ENCODE measurements around the gene PLEK.
"Not testable (repeated sequence)": the region's sequence is repeated elsewhere in the genome, so short reads cannot be mapped to it uniquely, and the experiment has no call there.

PLEK gene, protein sequence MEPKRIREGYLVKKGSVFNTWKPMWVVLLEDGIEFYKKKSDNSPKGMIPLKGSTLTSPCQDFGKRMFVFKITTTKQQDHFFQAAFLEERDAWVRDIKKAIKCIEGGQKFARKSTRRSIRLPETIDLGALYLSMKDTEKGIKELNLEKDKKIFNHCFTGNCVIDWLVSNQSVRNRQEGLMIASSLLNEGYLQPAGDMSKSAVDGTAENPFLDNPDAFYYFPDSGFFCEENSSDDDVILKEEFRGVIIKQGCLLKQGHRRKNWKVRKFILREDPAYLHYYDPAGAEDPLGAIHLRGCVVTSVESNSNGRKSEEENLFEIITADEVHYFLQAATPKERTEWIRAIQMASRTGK
- total RNA-seq: 4.2 to 13.5 reads per million in 2 donors

DNA sequence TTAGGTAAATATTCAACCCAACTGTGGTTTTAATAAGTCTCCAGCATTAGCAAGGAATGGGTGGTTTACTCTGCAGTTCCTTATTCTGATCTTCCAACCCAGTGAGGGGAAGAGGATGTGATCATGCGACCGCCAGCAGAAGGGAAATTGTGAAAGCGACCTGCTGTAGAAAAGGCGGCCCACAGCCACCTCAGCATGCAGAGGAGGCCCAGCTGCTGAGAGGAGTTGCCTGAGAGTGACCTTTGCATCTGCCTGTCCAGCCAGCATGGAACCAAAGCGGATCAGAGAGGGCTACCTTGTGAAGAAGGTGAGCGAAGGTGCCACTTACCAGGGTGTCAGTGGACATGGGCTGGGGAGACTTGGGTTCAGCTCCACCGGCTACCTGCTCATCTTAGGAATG, at the start of gene PLEK:
TSS of gene PLEK (plus strand) at position 196 of the 400 bp plus-strand sequence. CDS start at position 266, 70 bp downstream.
- DNase-seq: no peak

DNA sequence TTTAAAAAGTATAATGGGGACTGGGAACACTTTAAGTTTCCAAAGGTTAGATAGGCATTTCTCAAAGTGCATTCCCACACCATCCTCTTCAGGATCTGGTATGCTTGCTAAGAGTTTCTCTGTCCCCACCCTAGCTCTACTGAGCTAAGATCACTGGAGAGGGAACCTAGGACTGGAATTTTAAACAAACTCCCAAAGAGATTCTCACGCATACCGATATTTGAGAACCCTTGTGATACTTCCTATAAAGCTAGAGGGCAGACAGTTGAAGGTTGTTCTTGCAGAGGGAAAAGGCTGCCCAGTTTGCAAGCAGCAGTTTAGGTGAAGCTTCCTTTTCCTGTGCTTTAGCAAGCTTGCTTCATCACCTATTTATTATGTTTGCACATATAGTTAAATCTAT, 49.0 kb upstream of the PLEK start:
- no peak for DNase-seq

DNA sequence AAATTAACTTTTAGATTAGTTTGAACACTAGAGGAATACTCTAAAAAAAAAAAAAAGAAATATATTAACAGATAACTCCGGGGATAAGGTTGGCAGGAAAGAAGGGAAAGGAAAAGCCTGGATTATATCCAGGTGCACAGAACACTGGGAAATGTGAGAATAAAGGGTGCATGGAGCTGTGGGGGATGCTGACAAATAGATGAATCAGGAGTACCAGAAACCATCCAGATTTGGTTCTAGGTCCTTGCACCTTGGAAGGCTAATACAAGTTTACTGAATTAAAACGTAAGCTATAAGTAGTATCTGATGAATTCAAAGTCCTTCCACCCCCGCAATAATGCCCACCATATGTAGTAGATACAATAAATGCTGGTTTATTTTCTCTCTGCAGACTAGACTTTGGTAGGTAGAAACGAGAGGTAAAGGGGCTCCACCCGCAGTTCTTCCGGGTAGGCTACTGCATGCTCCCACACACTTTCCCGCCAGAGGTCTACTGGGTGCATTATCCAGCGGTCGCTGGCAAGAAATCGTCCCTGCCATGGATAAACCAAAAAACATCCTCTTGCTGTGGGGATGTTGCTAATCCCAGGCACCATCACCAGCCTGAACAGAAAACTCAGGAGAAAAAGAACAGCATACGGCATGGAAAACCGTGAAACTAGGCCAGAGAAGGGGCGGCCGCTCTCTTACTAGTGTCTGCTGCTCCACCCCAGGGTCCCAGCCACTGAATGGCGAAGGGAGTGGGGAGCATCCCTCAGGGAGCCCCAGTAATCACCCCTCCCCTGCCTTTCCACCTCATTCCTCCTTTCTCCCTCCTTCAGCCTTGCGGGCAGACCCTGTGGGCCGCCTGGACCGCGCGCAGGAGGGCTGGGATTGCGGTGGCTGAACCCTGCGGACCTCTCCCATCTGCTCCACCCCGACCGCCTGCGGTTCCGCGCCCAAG, 46.8 kb upstream of the PLEK start:
- no peak for DNase-seq

DNA sequence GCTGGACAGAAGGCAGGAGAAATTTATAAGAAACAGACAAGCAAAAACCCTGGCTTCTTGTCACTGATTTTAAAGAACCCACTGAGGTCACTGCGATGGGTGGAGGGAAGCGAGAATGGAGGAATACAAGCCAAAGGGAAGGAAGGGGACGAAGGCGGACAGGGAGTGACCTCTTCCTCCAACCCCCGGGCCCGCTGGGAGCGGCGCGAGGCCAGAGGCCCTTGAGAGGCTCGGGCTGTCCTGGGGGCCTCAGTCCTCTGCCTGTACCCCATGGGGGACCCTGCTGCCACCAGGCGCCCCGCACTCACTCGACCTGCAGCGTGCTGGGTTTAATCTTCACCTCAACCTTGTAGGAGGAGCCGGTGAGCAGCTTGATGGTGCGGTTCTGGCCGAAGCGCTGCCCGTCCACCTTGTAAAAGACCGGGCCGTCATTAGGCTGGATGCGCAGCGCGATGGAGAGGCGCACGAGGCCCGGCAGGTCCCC, 46.1 kb upstream of the PLEK start:
- DNase-seq: no peak

DNA sequence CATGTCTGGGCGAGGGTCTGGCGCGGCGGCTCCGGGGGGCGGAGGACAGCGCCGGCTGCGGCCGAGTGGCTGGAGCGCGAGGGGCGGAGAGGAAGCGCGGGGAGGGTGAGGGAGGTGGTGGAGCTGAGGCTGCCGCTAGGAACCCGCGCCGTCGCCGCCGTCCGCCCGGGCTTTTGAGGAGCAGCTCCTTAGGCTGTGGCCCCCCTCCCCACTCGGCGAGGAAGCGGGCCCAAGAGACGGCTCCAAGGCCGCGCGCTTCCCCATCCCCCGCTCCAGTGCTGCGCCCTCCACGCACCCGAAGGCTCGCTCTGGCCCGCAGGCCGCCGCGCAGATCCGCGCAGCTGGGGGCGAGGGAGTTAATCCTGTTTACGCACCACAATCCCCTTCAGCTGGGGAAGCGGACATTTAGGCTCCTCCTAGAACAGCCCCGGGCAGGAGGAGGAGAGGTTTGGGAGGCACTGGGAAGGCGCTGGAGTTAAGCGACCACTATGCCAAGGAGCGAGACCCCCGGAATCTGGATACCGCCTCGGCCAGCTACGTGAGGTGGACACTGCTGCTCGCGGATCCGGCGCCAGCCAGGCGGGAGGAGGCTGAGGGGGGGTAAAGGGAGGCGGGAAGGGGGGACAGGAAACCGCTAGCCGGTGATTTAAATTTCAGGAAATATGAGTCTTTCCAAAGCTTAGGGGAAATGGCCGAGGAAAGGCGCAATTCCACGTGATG, 45.5 kb upstream of the PLEK start, which contains the start of gene CNRIP1:
TSS of gene CNRIP1 (minus strand) at position 552 of the 720 bp plus-strand sequence. CDS start at position 3, 549 bp downstream.
- DNase-seq: no peak

DNA sequence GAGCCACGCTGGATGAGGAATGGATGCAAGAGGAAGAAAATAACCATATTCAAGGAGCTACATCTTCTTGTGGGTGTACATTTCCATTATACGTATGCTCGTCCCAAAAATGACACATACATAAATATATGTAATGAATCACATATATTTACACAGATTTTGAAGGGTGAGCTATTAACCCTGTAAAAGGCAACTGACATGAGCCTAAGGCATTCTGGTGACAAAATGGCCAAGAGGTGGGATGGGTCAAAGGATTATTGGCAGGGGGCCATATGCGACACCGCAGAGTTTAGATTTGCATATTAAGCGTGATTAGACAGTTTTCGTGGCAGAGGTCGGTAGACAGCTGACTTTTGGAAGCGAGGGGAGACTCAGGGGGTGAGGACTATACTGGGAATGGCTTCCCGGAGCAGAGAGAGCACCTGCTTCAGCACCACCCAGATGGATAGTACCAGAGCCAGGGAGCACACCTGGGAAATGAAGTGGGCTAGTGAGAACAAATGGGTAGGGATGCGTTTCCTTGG, 44.9 kb upstream of the PLEK start:
- DNase-seq: no peak

DNA sequence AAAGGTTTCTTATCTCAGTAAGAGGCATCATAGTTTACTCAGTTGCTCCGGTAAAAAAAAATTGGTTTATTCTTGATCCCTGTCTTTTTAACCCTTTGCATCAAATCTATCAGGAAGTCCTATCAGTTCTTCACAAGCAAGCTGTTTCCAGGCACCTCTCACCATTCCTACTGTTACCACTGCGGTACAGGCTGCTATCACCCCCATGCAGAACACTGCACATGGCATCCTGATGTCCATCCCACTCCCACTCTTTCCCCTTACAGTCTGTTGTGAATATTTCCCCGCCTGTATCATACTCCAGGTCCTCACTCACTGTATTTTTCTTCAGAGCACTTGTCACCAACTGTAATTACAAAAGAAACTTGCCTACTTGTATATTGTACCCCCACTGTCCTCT, 40.0 kb upstream of the PLEK start:
- DNase-seq: no peak

DNA sequence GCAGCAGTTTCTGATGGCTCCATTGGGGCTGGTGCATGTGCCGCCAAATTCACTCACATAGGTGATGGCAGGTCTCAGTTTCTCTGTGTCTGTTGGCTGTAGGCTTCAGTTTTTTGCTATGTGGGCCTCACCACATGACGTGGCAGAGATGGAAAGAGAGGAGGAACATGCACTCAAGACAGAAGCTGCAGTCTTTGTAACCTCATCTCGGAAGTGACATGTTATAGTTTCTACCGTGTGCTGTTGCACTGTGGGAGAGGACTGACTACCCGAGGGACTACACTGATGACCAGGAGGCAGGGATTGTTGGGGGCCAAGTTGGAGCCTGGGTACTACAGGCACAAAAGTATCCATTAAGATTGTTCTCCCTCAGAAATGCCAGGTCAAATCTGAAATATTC, 36.2 kb upstream of the PLEK start:
- no peak for DNase-seq

DNA sequence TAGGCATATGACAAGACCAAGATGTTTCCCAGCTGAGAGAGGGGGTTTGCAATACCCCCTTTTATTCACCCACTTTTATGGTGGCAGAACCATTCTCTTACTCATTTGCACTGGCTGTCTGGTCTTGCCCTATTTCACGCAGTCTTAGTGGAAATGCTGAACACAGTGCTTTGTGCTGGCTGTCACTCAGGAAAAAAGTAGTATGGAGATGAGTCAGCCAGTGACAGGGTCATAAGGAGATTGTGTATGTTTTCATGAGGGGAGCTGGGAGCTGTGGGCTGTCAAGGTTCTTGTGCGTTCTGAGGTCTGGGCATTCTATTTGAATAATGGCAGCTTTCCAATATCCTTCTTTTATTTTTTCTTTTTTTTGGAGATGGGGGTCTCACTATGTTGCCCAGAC, 34.4 kb upstream of the PLEK start:
- DNase-seq: no peak

DNA sequence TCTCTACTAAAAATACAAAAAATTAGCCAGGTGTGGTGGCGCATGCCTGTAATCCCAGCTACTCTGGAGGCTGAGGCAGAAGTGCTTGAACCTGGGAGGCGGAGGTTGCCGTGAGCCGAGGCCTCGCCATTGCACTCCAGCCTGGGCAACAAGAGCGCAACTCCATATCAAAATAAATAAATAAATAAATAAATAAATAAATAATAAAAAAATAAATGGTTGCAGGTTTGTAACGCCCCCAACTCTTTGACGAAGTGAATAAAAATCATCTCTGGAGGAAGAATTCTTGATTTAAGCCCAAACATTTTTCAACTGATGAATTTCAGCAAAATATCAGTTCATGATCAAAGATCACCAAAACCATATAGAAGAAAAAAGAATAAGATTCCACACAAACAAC, 32.1 kb upstream of the PLEK start:
- no peak for DNase-seq

DNA sequence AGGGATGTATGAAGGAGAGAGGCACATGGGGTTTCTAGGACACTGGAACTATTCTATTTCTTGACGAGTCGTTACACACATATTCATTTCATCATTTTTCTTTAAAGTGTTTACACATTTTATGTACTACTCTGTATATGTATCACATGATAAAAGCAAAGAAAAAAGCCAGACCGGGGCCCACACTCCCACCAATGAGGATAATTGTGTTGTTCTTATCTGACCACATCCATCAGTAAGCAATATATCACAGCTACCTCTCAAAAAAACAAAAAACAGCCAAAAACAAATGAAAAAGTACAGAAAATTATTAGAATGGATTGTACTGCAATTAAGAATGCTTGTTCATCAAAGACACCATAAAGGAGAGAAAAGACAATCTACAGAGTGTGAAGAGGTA, 31.2 kb upstream of the PLEK start:
- DNase-seq: no peak

DNA sequence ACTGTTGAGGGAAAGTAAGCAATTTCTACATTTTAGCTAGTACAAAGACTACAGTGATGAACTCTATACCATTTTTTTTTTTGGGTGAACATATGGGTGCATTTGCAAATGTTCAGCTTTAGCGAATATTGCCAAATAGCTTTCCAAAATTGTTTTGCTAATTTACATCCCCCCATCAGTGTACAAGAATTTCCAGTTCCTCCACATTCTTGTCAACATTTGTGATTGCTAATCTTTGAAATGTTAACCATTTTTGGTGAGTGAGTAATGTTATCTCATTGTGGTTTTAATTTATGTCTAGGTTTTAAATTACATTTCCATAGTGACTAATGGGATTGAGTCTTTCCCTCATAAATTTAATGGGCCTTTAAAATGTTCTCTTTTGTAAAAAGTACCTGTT, 28.9 kb upstream of the PLEK start:
- DNase-seq: no peak

DNA sequence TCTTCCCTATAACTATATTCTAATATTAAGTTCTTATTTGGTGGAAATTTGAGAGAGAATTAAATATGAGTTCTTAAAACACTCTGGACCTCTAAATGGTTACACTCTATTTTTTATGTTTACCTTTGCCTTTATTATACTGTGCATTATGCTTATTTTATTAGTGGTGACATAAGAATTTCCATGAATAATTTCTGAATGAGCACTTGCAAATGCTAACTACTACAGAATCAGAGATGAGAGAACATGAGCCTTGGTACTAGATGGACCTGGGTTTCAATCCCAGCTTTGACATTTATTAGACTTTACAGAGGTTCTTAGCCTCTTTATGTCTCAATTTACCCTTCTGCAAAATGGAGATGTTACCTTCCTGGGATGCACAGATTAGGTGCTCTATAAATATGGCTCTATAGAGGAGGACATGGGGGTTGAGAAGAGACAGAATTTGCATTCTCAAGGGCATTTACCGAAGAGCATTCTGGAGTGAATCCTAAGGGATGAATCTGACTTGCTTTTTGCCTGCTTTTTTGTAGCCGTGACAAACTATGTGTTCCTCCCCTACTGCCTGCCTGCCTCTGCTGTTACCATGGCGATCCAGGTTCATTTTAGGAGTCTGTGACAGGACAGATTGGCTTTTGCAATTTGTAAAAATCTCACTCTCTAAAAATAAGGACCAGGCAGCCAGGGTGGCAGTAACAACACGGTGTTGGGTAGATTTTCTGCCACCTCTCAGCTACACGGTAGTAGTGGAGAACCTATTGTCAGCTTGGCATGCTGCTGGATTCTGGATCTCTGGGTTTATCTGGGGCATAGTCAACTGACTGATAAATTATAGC, 24.6 kb upstream of the PLEK start:
- no peak for DNase-seq

DNA sequence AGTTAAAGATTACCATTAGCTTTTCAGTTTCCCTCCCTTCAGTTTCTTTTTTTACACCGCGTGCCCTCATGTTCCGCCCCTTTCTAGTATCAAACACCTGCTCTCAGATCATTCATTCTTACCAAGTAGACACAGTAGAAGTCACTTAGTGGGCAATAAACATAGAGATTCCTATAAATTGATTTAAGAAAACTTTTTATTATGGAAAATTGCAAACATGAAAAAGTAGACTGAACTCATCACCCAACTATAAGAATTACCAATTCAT, 24.1 kb upstream of the PLEK start:
- no peak for DNase-seq

DNA sequence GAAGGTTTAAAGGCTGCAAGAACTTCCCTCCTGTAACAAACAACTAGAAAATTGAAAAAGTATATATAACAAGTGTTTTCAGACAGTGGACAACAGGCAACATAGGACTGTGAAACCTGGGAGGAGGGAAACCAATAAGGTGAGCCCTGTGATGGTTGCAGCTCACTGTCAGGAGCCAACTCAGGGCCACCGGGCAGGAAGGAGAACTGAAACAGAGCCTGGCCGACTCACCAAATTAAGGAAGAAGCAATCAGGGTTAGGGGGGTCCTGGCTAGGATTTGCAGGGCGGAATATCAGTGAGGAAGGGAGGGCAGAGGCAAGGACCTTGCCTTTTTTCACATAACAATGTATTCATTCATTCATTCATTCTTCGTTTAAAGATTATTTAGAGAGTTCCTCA, 23.5 kb upstream of the PLEK start:
- no peak for DNase-seq

DNA sequence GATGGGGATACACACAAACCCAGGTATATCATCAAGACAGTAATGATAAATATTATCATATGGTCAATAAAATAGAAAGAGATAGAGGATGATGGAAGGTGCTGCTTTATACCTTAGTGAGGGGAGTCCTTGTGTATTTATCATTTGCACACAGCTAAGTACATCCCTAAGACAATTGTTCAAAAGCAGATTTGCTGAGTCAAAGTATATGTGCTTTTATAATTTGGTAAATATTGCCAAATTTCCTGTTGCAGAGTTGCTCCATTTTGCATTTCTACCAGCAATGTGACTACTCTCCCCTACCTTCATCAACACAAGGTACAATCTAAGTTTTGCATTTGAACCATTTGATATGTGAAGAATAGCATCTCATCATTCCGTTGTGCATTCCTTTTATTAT, 22.6 kb upstream of the PLEK start:
- DNase-seq: no peak

DNA sequence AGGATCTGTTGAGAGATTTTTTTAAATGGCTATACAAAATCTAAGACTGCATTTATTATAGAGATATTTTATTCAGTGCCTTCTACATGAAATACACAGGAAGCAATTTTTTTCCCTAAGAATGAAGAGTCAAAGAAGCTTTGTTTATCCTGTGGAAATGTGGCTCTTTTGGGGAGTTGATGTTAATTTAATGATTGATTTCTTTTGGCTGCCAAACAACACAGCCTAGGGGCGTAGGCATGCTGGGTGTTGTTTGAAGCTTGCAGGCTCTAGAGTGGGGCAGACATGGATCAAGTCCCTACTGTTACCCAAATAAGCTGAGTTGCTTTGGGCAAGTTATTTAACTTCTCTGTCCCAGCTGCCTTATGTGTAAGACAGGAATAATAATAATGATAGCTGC, 21.1 kb upstream of the PLEK start:
- DNase-seq: no peak

DNA sequence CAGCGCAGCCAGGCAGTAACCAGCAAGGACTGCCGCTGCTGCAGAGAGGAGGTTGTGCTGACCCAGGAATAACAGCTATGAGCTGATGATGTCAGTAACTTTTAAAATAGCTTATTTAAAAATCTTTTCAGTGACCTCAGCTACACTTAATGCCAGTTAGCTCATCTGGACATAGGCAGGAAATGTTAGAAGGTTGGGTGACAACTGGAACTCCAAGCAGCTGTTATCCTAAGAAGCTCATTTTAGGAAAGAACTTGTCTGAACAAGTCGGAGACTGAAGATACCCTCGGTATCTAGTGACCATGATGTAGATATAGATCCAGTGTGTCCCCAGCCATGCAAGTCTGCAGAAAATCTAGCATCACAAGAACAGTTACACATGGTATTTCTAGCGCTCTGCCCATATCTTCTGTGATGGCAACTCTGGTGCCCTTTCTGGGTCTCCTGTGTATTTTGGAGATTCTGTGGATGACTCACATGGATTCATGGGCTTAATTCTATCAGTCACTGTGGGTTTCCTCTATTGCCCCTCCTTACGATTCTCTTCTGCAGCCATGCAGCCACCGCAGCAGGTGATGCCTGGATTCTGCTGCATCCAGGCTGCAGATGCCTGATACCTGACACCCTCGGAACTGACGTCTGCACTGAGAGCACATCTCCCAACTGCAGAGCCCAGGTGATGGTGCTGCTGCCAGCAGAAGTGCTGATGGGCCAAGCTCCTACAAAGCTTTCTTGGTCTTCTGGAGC, 19.8 kb upstream of the PLEK start:
- no peak for DNase-seq

DNA sequence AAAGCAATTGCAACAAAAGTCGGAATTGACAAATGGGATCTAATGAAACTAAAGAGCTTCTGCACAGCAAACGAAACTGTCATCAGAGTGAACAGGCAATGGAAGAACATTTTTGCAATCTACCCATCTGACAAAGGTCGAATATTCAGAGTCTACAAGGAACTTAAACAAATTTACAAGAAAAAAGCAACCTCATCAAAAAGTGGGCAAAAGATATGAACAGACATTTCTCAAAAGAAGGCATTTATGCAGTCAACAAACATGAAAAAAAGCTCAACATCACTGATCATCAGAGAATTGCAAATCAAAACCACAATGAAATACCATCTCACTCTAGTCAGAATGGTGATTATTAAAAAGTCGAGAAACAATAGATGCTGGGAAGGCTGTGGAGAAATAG, 16.0 kb upstream of the PLEK start:
- not testable (repeated sequence) for DNase-seq

DNA sequence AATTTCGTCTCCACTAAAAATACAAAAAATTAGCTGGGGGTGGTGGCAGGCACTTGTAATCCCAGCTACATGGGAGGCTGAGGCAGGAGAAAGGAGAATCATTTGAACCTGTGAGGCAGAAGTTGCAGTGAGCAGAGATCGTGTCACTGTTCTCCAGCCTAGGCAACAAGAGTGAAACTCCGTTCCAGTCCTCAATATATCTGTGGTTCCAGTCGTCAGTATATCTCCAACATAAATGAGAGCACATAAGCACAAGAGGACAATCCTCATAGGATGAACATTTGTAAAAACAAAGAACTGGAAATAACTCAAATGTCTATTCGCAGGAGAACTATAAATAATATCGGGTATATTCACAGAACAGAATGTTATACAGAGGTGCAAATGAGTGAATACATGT, 13.1 kb upstream of the PLEK start:
- DNase-seq: no peak

DNA sequence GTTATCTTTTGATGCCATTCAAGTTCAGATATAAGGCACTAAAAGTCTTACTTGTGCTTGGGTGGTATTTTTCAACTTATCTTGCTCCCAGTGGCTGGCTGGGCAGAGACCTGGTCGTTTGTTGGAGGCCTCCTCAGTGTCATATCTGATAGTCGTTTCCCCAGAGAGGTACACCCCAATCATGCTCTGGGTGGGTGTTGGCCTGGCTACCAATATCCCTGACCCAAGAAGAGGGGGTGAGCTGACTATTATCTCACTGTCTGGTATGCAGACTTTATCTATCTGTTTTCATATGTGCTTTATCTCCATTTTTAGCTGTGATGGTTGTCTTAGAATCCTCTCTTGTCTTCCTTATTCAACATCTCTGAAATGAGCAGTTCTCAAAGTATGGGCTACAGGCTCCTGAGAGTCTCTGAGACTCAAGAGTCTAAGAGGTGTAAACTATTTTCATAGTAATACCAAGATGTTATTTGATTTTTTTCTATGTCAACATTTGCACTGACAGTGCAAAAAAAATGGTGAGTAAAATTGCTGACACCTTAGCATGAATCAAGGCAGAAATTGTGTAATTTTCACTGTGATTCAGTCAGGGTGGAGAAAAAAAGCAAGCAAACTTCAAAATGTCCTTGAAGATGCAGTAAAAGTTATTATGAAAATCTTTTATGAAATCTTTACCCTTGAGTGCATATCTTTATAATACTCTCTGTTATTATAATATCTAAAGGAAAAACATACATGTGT, 12.3 kb upstream of the PLEK start:
- DNase-seq: no peak
